SW 1271 (cell line): Measurements from ENCODE around the gene HPSE2.

Experiments
- DNase-seq, 2 experiments: peaks; one replicate each; lab custom pipeline; 2025; lab: John Stamatoyannopoulos, UW

The HPSE2 gene

DNA sequence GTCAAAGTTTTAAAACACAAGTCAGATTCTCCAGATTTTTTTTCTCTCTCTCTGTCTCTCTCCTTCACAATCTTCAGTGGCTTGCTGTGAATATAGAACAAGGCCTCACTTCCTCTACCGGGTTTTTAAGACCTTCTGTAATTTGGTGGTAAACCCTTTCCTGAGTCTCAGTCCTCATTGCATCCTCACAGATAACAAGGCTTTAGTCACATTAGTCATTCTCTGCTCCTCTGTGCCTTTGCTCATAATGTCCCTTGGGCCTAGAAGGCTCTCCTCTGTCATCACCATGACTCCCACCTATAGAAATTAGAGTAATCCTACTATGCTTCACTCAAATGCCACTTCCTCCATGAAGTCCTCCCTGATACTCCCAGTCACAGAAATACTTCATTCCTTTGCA is 616.2 kb downstream of the HPSE2 start:
- DNase-seq = no peak

DNA sequence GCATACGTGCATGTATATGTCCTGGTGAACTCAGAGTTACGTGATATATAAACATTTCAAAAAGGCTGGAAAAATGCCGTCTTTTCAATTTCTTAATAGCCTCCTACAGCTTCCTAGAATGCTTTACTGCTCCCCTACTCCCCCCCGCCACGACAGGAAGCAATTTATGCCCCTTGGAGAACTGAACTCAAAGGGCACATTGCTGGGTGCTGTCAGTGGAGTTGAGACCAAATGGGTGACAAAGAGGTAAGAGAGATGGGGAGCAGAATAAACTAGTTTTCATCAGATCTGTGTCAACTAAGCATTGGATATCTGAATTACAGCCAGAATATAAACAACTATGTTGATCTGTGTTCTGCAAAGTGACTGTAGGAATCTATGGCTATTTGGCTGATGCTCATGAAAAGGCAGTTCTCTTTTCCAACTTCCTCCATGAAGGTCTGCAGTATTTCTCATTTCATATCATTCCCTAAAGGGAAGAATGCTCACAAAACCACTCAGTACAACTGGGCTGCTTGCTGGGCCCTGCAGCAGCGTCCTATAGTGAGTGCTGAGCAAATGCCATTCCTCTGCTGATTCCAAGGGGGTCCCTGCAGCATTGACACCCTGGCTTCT is 617.6 kb downstream of the HPSE2 start:
- DNase-seq = no peak

DNA sequence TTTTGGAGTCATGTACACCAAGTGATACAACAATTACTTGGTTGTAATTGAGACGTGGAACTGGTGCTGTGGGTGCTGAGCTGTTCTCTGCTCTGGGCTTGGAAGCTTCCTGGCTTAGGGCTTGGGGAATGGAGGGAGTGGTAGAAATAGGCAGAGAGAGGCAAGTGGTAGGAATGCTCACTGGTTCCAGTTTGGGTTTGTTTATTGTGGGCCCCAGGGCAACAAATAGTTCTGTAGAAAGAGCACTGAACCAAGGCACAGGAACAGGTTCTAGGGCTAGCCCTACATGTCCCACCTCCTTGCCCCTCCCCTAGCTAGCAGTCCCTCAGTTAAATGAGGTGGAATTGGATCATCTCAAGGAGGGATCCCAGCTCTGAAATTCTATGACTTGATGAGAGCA is 622.2 kb downstream of the HPSE2 start:
- DNase-seq = no peak

- DNase-seq = no peak
These were observed 624.2 kb downstream of the HPSE2 start for GRCh38 chr10:98611436-98611835.

GRCh38 chr10:98610836-98611235 is 624.8 kb downstream of the HPSE2 start:
- no peak for DNase-seq

GRCh38 chr10:98610301-98610700 is 625.4 kb downstream of the HPSE2 start:
- DNase-seq = no peak

GRCh38 chr10:98609265-98609664 is 626.4 kb downstream of the HPSE2 start:
- DNase-seq = no peak

- DNase-seq = no peak
These were observed 627.2 kb downstream of the HPSE2 start for GRCh38 chr10:98608411-98608810.

GRCh38 chr10:98602224-98602623 is 633.4 kb downstream of the HPSE2 start:
- DNase-seq = no peak

DNA sequence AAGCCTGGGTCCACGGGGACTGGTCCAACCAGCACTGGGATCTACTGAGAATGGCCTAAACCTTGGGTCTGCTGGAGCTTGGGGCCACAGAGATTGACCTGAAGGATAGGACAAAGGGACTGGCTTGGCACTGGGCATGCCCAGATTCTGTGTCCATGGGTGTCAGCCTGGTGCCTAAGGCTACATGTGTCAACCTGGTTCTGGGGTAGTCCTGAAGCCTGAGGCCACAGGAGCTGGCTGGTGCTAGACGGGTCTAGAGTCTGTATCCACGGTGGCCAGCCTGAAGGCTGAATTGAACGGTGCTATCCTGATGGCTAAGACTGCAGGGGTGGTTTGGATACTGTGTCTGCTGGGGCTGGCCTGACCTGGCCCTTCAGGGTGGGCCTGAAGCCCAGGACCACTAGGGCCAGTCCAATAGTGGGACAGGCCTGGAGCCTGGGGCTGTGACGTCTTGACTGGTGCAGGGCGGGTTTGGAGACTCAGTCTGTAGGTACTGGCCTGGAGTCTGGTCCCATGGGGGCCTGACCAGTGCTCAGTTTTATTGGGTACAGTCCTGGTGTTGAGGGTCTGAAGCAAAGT is 636.5 kb downstream of the HPSE2 start:
- DNase-seq = no peak

- DNase-seq = no peak
These were observed 639.2 kb downstream of the HPSE2 start for GRCh38 chr10:98596404-98596803.

DNA sequence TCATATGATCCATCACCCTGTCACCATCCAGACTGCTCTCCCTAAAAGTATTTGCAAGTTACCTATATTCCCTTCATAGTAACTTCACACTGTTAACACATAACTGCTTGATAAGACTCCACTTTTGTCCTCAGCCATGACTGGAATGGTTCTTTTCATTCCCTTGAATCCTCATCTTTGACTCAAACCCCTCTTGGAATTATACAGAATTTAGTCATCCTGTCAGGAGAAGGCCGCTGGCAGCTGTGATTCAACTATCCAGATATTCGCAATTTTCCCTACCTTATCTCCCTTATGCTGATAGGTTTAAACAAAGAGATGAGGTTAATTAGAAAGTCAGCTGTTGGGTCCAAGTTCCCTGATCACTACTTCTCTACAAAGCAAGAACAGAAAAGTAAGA is 646.0 kb downstream of the HPSE2 start:
- no peak for DNase-seq

DNA sequence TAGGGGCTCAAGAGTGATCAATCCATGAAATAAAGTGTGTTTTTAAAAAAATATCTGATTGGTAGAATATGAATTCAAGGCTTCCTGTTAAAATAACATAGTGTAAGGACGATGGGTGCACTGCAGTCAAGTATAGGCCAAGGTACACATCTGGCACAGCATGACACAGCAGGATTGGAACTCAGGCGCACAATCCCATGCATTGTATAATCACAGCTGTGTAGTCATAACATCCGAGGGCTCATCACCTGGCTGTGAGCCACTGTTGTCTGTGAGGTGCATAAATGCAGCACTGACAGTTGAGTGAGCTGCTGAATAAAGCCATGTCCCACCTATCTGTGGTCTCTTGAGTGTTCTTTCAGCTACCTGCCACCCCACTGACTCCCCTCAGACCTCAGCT is 646.6 kb downstream of the HPSE2 start:
- no peak for DNase-seq

DNA sequence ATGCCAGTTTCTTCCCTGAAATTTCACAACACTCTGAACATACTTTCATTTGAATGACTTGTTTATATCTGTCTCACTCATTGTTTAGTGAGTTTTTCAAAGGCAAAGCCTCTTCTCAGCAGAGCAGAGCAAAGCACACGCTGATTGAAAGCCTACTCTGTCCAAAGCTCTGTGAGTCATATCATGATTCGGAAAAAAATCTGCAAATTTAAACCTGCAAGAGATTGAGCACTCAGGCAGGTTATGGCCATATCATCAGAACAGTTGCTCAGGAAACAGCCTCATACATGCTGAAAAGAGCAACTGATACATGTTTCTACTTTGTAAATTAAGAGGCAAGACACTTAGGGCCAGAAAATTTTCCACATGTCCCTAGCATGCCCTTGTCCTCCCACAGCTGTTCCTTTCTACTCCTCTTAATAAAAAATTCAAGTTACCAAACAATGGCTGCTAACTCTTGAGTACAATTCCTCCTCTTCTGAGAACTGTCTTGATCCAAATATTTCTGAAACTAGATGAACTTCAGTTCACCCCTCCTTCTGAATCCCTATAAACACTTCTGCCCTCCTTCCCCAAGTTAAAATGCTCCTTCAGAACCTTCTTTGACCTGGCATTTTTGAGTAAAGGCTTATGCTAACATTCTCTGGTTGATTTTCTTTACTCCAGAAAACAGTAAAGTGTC is 648.4 kb downstream of the HPSE2 start:
- no peak for DNase-seq

- no peak for DNase-seq
These were observed 649.6 kb downstream of the HPSE2 start for GRCh38 chr10:98586096-98586495.

GRCh38 chr10:98582363-98582762 is 653.3 kb downstream of the HPSE2 start:
- DNase-seq = no peak

GRCh38 chr10:98577578-98577977 is 658.1 kb downstream of the HPSE2 start:
- DNase-seq = no peak

DNA sequence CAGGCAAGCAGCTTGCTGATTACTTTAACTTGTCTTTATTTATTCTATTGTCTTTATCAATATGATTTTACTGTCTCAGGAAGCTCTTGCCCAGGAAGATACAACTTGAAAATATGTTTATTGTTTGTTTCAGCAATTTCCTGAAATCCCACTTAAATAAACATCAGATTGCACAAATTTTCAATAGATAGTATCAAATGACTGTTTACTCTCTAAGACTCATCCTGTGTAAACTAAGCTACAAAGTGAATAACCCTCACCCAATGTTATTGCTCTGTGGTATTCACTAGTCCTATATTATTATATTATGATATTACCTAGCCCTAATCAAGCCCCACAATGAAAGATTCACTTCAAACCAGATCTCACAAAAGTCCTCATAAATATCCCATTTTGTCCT is 658.5 kb downstream of the HPSE2 start:
- no peak for DNase-seq

DNA sequence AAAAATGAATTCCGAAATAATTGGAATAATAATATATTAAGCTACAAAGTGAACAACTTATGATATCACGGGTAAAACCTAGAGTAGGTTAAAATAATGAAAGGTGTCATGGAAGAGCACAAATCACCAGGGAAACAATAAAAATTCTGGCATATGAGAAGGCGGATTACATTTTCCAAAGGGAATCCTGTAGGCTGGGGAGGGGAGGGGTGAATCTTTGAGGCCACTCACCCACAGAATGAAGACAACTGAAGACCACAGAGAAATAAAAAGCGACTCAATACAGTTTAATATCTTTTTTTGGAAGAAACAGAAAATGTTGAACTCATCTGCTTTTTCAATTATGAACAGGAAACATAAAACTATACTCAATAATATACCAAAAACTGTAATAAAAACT is 659.6 kb downstream of the HPSE2 start:
- DNase-seq = no peak

DNA sequence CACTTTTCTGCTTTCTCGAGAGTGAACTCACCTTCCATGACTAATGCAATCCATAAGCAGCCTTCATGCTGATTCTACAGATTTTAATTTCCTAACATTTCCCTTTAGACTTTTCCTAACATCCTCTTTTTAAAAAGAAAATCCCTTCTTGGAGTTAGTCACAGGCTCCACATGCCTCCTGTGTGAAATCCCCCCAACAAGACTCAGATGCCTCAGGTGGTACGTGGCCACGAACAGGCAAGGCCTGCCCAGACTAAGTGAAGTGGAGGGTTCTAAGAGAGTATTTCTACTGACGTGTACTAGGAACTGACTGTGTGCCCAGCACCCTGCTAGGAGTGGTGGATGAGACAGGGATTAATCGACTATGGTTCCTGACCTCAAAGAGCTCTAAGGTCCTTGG is 663.1 kb downstream of the HPSE2 start:
- no peak for DNase-seq

DNA sequence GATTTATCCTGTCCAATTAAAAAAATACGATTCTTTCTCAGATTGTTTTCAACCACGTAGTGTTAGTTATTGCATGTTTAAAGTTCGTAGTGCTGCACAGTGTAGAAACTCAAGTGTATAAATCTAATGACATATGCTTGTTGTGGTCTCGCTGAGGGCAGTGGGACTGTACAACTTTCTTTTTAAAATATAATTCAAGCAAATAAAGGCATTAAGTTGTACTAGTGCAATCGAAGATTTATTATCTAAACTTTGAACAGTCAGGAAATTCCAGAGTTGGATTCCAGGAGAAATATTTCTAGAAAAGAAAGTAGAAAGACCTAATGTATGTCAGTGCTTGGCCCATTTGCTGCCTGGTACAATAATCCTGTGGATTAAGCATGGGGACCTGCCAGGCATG is 664.8 kb downstream of the HPSE2 start:
- no peak for DNase-seq

GRCh38 chr10:98569853-98570252 is 665.8 kb downstream of the HPSE2 start:
- no peak for DNase-seq

GRCh38 chr10:98568551-98568950 is 667.1 kb downstream of the HPSE2 start:
- no peak for DNase-seq
